HG03442 (cell line): ENCODE results near the gene DYNC1H1.

Source experiments
- ATAC-seq: cut with Tn5 transposase; IDR thresholded peaks from one replicate; pipeline ENCODE4 v1.9.1; 2021; ENCODE audit warnings: mild to moderate bottlenecking, moderate library complexity; ENCODE audit not compliant: unreplicated experiment

Gene DYNC1H1

DNA sequence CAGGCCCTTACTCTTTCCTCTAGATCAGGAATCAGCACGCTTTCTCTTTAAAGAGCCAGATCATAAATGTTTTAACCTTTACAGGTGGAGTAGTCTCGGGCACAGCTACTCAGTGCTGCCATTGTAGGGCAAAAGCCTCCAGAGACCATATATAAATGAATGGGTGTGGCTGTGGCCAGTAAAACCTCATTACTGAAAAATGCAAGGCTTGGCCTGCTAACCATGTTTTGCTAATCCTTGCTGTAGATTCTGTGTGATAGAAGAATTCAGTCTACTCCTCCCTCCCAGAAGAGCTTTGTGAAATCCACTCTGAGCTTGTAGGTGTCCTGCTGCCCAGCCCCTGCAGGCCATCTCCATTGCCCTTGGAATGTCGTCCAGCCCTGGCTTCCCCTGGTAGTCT, 64.4 kb downstream of the DYNC1H1 start:
- no peak for ATAC-seq

DNA sequence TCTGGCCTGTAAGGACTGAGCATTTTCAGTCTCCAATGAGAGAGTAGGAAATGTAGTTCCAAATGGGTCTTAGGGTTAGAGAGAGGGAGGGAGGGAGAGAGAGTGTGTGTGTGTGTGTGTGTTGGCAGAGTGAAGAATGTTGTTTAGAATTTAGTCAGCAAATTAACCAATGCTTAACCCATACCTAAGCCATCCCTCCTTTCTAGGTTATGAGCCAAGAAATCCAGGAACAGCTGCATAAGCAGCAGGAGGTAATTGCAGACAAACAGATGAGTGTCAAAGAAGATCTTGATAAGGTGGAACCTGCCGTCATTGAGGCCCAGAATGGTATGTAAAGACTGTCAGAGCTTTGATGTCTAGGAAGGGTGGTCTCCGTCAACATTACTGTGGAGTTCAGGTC, 65.6 kb downstream of the DYNC1H1 start:
- ATAC-seq, result no peak

DNA sequence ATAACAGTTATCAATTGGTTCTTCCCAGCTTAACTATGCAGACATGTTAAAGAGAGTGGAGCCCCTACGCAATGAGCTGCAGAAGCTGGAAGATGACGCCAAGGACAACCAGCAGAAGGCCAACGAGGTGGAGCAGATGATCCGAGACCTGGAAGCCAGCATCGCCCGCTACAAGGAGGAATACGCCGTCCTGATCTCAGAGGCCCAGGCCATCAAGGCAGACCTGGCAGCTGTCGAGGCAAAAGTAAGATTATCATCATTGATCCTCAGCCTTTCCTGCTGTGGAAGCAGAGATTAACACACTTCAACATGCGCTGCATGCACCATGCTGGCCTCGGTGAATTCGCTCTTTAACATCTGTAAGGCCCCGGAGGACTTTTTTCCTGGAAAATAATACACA, 68.9 kb downstream of the DYNC1H1 start:
- ATAC-seq, result no peak

DNA sequence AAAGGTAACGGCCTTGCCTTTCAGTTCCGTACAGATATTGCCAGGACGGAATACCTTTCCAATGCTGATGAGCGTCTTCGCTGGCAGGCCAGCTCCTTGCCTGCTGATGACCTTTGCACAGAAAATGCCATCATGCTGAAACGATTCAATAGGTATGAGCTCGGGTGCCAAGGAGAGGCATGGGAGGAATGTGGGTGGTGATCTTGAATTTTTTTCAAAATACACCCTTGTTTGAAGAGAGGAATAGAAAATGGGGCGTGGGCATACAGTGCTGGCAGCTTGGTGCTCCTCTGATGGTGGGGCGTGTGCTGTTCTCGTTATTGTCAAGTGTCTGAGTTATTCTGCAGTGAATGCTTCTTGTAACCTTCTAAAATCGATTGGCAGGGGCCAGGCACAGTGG, 69.9 kb downstream of the DYNC1H1 start:
- no peak for ATAC-seq

DNA sequence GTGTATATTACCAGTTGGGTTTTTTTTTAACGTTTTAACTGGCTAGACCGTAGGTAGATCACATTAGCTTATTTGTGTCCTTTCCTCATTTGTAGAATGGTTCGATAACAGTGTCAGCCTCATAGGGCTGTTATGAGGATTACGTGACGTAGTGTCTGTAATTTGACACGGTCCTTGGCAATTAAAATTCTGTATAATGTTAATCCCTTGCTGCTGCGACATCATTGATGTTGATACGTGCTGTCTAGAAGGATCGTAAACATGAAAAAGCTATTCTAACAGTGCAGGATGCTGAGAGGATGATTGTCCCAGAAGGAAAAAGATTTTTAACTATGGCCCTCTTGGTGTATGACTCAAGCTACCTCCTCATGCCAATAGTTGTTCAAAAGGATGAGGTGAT, 71.5 kb downstream of the DYNC1H1 start:
- no peak for ATAC-seq

DNA sequence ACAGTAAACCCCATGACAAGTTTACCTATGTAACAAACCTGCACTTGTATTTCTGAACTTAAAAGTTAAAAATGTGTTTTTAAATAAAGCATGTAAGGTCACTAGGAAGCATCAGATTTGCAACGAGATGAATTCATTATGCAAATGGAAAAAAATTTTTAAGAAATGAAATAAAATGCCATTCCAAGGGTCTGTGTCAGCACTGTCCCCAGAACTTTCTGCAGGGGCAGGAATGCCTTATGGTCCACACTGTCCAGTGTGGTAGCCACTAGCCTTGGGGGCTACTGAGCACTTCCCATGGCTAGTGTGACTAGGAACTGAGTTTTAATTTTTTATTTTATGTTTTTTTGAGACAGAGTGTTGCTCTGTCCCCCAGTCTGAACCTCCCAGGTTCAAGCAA, 73.3 kb downstream of the DYNC1H1 start:
- ATAC-seq, result no peak

DNA sequence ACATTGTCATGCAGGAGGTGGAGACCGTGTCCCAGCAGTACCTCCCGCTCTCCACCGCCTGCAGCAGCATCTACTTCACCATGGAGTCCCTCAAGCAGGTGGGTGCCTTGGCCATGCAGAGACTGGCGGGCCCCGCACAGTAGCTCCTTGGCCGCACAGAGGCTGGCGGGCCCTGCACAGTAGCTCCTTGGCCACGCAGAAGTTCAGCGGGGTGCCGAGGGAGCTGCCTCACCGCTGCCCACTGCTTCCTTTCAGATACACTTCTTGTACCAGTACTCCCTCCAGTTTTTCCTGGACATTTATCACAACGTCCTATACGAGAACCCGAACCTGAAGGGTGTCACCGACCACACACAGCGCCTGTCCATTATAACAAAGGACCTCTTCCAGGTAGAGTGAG, 74.8 kb downstream of the DYNC1H1 start:
- no peak for ATAC-seq

DNA sequence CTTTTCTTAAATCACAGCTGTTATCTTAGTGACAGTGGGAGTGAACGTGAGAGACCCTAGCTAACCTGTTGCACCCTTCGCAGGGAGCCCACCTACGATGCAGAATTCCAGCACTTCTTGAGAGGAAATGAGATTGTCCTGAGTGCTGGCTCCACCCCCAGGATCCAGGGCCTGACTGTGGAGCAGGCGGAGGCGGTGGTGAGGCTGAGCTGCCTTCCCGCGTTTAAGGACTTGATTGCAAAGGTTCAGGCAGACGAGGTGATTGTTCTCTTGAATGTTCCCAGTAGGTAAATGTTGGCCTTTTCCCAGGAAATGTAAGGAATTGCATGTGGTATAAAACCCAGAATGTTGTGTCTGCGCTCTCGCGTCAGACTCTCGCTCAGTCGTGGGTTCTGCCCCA, 75.8 kb downstream of the DYNC1H1 start:
- no peak for ATAC-seq

DNA sequence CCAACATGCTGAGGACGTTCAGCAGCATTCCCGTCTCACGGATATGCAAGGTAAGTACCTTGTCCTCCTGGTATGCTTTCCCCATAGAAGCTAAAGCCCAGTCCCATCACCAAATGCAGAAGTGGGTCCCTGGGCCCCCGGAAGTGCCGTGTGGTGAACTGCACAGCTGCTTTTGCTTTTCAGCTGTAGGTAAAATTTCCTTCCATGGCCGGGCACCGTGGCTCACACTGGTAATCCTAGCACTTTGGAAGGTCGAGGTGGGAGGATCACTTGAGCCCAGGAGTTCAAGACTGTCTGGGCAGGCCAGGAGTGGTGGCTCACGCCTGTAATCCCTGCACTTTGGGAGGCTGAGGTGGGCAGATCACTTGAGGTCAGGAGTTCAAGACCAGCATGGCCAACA, 78.3 kb downstream of the DYNC1H1 start:
- no peak for ATAC-seq

DNA sequence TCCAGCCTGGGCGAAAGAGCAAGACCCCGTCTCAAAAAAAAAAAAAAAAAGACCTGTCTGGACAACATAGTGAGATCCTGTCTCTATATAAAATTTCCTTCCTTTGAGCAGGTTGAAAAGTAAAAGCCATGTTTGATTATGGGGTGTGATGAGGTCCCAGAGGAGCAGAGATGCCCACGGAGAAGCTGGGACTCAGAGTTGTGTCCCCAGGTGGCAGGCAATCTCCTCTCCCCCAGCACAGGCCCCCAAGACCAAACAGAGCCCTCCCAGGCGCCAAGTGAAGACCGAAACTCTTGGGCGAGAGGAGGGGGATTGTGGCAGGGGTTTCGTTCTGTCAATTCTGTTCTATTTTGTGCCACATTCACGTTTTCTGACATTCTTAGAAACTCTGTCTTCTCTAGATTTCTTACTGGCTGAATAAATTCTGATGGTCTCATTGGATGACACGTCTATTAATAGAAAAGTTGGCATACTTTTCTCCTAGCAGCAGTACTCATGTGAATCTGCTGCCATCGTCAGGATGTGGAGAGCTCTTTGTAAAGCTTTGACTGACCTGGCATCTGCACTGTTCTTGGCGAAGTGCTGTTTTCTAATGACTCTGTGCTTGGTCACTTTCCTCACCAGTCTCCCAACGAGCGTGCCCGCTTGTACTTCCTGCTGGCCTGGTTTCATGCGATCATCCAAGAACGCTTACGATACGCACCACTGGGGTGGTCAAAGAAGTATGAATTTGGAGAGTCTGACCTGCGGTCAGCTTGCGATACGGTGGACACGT, 79.1 kb downstream of the DYNC1H1 start:
- no peak for ATAC-seq

DNA sequence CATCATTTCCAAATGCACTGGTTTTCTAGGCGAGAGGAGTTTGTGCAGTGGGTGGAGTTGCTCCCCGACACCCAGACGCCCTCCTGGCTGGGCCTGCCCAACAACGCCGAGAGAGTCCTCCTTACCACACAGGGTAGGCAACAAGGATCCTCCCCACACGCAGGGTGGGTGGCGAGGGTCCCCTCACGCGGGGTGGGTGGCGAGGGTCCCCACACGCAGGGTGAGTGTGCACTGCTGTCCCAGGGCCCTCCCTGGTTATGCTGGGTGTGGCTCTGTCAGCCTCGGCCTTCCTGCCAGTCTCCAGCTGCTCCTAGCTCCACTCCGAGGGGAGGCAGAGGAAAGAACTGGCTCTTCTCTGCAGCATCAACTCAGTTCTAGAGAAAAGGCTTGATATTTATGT, 80.2 kb downstream of the DYNC1H1 start:
- no peak for ATAC-seq

DNA sequence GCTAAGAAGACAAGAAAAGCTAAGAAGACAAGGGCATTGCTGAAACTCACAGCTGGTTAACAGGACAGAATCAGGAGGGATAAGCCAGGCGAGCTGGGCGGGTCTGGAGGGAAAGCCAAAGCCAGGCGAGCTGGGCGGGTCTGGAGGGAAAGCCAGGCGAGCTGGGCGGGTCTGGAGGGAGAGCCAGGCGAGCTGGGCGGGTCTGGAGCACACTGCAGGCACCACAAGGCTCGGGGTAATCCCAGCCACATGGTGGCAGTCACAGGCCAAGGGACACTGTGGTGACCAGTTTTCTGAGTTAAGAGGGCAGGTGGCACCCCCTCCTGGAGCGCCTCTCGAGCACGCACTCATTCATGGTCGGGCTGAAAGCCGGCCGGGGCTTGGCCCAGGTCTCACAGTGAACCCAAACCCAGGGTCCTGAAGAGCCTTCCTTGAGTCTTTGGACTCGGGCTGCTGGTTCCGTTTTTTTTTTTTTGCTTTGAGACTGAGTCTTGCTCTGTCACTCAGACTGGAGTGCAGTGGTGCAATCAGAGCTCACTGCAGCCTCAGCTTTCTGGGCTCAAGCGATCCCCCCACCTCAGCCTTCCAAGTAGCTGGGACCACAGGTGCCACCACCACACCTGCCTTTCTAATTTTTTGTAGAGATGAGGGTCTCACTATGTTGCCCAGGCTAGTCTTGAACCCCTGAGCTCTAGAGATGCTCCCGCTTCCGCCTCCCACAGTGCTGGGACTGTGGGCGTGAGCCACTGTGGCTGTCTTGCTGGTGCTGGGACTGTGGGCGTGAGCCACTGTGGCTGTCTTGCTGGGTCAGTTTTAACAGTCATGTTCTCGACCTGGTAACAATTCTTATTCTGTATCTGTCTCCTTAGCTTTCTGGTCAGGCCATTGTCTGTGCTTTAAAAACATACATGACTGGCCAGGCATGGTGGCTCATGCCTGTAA, 82.2 kb downstream of the DYNC1H1 start:
- ATAC-seq, result no peak

DNA sequence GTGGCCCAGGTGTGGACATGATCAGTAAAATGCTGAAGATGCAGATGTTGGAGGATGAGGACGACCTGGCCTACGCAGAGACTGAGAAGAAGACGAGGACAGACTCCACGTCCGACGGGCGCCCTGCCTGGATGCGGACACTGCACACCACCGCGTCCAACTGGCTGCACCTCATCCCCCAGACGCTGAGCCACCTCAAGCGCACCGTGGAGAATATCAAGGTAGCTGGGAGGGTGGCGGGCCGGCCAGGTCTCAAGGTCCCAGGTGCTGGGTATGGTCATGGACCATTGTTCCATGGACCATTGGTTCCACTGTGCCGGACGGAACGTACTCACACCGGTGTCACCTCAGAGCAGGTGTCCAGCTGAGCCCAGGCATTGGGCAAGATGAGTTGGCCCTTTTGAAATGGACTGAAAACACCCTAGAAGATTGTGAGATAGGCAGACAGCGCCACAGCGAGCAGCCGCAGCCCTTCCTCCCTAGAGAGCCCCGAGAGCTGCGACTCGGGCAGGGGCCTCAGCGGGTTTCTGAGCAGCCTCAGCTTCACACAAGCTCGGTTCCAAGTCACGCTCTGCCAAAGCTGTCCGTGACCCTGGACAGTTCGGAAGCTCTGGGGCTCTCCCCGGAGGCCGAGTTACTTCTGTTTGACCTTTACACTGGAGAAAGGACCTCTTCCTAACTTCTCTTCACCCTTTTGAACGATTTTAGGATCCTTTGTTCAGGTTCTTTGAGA, 83.6 kb downstream of the DYNC1H1 start:
- no peak for ATAC-seq

DNA sequence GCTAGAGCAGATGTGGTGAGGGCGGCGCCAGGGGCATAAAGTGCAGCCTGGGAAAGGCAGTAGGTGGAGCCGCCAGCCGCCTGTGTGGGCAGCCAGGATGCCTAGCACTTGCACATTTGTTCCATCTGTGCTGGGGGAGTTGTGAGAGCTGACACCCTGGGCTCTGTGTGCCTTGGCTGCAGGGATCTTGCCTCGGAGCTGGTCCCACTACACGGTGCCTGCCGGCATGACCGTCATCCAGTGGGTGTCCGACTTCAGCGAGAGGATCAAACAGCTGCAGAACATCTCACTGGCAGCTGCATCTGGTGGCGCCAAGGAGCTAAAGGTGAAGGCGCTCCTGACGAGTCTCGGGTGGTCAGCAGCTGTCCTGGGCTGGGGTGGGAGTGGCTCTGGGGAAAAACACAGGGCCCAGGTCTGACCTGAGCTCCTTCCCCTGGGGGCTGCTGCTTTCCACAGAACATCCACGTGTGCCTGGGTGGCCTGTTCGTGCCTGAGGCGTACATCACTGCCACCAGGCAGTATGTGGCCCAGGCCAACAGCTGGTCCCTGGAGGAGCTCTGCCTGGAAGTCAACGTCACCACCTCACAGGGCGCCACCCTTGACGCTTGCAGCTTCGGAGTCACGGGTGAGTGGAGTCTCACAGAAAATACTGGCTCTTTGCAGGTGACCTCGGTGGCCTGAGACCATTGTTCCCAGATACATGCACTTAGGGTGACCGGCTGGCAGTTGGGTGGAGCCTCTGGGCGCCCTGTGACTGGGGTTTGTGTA, 85.1 kb downstream of the DYNC1H1 start:
- no peak for ATAC-seq

DNA sequence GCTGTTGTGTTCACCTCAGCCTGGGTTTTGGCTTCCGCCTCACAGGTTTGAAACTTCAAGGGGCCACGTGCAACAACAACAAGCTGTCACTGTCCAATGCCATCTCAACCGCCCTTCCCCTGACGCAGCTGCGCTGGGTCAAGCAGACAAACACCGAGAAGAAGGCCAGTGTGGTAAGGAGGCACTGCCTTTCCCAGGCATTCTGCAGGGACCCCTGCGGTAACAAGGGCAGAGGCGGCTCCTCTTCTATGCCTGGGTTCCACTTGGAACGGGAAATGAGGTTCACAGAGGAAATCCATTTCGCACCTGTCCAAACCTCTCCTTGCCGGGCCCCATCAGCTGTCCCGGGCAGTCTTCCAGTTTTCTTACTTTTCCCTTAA, 85.6 kb downstream of the DYNC1H1 start:
- no peak for ATAC-seq

DNA sequence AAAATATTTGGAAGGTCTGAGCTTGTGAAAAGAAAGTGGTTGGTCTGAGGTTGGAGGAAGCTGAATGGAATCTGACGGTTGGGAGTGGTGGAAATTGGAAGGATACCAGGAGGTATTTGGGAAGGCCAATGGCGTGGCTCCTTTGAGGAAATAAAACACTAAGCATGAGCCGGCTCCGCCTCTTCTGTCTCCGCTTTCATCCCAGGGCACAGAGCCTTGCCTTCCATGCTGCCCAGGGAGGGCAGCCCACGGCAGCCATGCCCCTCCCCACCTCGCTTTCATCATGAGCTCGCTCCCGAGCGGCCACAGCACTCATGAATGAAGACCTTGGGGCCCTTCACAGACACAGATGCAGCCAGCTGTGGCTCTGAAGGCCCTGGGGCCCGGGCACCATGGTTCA, 86.3 kb downstream of the DYNC1H1 start:
- ATAC-seq, result no peak

DNA sequence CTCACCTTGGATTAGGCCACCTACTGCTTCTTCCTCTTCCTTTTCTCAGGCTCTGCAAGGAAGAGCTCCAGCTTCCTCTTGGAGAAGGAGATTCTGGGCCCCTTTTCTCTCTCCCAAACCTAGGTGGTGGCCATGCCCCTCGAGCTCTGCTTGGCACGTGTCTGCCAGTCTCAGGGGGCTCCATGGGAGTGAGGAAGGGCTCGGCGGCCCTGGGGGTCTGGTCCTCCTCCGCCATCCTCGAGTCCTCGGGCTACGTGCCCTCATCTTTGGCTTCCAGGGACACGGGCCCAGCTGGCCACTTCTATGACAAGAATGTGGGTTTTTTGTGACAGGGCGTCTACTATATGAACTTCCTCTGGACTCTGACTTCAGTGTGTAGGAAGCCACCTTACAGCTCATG, 88.1 kb downstream of the DYNC1H1 start:
- no peak for ATAC-seq

DNA sequence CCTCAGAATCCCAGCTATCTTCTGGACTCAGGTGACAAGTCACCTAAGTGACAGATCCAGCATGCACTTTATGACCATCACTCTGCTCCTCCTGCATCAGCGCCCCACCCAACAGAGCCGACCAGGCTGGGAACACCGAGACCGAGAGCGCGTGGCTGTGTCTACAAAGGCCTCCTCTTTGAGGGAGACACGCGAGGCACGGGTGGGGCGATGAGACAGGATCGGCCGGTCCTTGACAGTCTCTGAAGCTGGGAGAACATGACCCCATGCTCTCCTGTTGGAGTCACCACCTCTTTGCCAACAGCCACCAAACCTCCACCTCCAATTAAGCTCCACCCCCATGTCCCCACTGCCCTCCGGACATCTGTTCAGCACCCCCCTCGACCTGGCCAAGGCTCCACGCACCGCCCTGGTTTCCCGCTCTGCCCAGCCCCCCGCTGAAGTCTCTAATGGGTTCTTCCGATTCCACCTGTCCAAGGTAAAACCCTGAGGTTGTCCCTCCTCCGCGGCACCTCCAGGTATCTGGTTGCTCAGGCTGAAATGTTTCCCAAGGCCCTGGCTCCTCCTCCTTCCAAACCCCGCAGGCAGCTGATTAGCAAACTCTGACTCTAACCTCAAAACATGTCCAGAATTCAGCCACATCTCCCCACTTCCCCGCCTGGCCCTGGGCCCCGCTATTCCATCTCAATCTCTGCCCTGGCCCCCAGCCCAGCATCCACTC, 91.0 kb downstream of the DYNC1H1 start:
- no peak for ATAC-seq

DNA sequence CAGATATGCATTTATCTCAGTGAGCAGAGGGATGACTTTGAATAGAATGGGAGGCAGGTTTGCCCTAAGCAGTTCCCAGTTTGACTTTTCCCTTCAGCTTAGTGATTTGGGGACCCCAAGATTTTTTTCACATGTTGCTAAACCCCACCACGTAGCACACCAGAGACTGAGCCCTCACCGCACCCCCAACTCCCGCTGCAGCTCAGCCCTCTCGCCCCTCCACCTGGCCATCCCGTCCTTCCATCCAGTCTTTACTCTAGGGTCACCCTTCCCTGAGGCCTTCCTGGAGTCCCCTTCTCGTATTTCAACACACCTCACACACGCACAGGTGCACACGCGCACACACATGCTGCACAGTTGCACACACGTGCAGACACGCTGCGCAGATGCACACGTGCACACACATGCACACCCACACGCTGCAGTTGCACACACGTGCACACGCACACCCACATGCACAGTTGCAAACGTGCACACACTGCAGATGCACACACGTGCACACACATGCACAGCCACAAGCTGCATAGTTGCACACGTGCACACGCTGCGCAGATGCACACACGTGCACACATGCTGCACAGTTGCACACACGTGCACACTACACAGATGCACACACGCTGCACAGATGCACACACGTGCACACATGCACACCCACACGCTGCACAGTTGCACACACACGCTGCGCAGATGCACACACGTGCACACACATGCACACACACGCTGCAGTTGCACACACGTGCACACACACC, 92.5 kb downstream of the DYNC1H1 start:
- ATAC-seq, result no peak
